Esophagus squamous epithelium (tissue), 5 donors: ENCODE results near the gene MTMR4. TPM values are rescaled to one million over a fixed set of nuclear protein-coding genes. Genes with fewer than 3 reads are reported as not detected.

Experiments
- DNase-seq: peaks from one replicate; lab custom pipeline; 2025; lab: John Stamatoyannopoulos, UW
- H3K27ac ChIP-seq, 4 donors: fragments of 200-600 bp; sonication (generic); one replicate each; pipeline ENCODE4 v1.5.1; 2016 to 2019; ENCODE audit warnings: mild to moderate bottlenecking in 1 of 4
- H3K27me3 ChIP-seq, 4 donors: fragments of 200-600 bp; sonication (generic); 1 replicate in 3 of 4; 2 replicates in 1 of 4; pipeline versions ENCODE4 v1.5.1 to v1.6.0; 2017 to 2021; ENCODE audit warnings: antibody characterized with exemption in 1 of 4
- H3K36me3 ChIP-seq, 3 donors: fragments of 200-600 bp; sonication (generic); one replicate each; pipeline ENCODE4 v1.5.1; 2016 to 2019
- H3K4me1 ChIP-seq, 3 donors: fragments of 200-600 bp; sonication (generic); one replicate each; pipeline ENCODE4 v1.5.1; 2017 to 2019
- H3K4me3 ChIP-seq, 4 donors: fragments of 200-600 bp; sonication (generic); 1 replicate in 3 of 4; 2 replicates in 1 of 4; pipeline ENCODE4 v1.5.1; 2016 to 2019; ENCODE audit warnings: mild to moderate bottlenecking in 2 of 4, moderate library complexity in 1 of 4
- H3K9me3 ChIP-seq, 3 donors: fragments of 200-600 bp; sonication (generic); one replicate each; pipeline ENCODE4 v1.5.1; 2016 to 2019
- POLR2A ChIP-seq, 4 donors: fragments of 450-650 bp; IDR thresholded peaks; one replicate each; pipeline ENCODE4 v1.6.1; 2017; ENCODE audit warnings: antibody characterized with exemption in 4 of 4, mild to moderate bottlenecking in 4 of 4, moderate library complexity in 3 of 4
- WGBS, 2 donors: methylation state at CpG; one replicate each; pipeline ENCODE4 v1.1.5; 2018; 5-methylcytosine and 5-hydroxymethylcytosine counted together
- intact Hi-C: fragments of 100-400 bp; cut with DNase I; formaldehyde crosslinking; loops from one replicate; pipeline ENCODE4 v1.15.0; 2022
- total RNA-seq, 4 donors: library from RNA; depleted of rRNA; stranded (reverse); fragments of >200 nt; gene quantifications; one replicate each; pipeline ENCODE4 v1.1.0, GENCODE V29; 2016
- TF ChIP-seq, protein P1 (sequence below), 6 experiments: fragments of 450-650 bp in 4 of 6; fragments of 200-600 bp in 2 of 6; sonication (generic) in 2 of 6; IDR thresholded peaks; one replicate each; pipeline ENCODE4 v1.5.1; 2016 to 2019; ENCODE audit warnings: antibody characterized with exemption in 6 of 6, mild to moderate bottlenecking in 4 of 6, moderate library complexity in 4 of 6
- donor health status: DM: yes; HTN: yes; CAD: no.

The MTMR4 gene
- total RNA-seq, 4 donors from 2014 or later: 21.7 to 34.5 (median 28.0) TPM

DNA sequence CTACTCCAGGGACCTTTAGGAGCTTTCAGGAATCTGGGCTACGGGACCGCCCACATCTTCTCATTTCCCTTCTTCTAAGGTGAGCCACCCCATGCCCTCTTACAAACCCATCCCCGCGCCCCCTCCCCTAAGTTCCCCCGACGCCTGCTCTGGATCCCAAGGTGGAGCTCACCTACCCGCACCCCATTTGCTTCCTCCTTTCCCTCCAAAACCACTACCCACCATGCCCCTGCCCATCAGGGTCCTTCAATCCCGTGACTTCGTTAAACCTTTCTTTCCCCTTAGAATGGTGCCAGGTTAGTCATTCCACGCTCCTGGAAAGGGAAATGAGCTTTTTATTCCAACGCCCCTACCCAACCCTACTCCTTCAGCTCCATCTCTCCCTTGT, 326 bp upstream of the MTMR4 start:
- H3K4me1 ChIP-seq: peaks cover 27 to 63% (median 36%) of the 10 kb centered on the region in 3 donors
- no peak for DNase-seq
- no peaks in the 10 kb centered on the region for H3K27me3 ChIP-seq
- peak overlapping the region; percentile 74 to 90 (median 86) for H3K27ac ChIP-seq
- intact Hi-C loops: loop anchor here (10.0 kb wide), 1 partner anchor 160 kb away; the partner anchor contains the start of gene SUPT4H1
- TF ChIP-seq, protein P1, sequence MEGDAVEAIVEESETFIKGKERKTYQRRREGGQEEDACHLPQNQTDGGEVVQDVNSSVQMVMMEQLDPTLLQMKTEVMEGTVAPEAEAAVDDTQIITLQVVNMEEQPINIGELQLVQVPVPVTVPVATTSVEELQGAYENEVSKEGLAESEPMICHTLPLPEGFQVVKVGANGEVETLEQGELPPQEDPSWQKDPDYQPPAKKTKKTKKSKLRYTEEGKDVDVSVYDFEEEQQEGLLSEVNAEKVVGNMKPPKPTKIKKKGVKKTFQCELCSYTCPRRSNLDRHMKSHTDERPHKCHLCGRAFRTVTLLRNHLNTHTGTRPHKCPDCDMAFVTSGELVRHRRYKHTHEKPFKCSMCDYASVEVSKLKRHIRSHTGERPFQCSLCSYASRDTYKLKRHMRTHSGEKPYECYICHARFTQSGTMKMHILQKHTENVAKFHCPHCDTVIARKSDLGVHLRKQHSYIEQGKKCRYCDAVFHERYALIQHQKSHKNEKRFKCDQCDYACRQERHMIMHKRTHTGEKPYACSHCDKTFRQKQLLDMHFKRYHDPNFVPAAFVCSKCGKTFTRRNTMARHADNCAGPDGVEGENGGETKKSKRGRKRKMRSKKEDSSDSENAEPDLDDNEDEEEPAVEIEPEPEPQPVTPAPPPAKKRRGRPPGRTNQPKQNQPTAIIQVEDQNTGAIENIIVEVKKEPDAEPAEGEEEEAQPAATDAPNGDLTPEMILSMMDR (IDR thresholded peaks at IDR 0.05): no peak
- no peak for TF ChIP-seq POLR2A (IDR thresholded peaks at IDR 0.05)
- no peaks in the 10 kb centered on the region for H3K9me3 ChIP-seq
- H3K4me3 ChIP-seq: peak overlapping the region; percentile 67 to 91 (median 74)
- peaks cover 5 to 39% (median 6%) of the 10 kb centered on the region in 3 donors for H3K36me3 ChIP-seq
- 6 to 11% methylated on average over 10 to 11 of the region's 11 CpGs for WGBS, 2 donors

DNA sequence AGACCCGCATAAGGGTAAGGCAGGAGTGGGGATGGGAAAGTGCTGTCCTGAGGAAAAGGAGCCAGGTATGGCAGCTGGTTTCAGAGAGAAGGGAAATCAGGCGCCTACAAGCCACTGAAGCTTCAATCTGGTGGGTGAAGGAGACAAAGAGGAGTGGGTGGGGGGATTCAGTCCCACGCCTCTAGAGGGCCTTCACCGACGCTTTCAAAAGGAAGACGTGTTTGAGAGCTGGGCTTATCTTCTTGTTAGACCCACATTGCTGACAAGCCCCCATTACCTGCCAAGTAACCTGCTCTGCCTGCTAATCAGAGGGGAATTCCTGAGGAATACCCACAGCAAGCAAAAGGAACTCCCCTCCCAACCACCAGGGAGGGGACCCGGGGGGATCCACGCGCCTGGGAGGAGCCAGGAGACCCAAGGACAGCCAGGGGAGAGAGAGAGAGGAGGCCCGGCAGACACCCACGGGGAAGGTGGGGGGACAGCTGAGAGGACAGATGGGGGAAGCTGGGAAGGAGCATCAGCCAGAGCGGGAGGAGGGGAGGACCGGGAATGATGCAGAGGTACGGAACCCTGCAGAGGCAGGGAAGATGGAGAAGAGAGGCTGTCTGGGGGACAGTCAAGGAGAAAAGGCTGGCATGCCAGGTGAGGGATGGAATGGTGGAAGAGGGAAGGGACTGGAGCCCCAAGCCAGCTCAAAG, 1.0 kb downstream of the MTMR4 start:
- no peak for DNase-seq
- intact Hi-C loops: loop anchor here (10.0 kb wide), 1 partner anchor 159 kb away; the partner anchor contains the start of gene SUPT4H1
- Histone ChIP-seq H3K4me3 (peak overlapping the region; percentile 67 to 91 (median 74)), H3K27me3 (no peaks in the 10 kb centered on the region), H3K27ac (peak overlapping the region in 2 of 4 donors; percentile 83 to 88), H3K4me1 (peaks cover 22 to 52% (median 31%) of the 10 kb centered on the region in 3 donors), H3K9me3 (no peaks in the 10 kb centered on the region), H3K36me3 (peaks cover 7 to 52% (median 18%) of the 10 kb centered on the region in 3 donors)
- no peak for TF ChIP-seq POLR2A (IDR thresholded peaks at IDR 0.05)
- TF ChIP-seq, protein P1 (IDR thresholded peaks at IDR 0.05): no peak
- 27 to 36% methylated on average over 11 to 14 of the region's 14 CpGs for WGBS, 2 donors

DNA sequence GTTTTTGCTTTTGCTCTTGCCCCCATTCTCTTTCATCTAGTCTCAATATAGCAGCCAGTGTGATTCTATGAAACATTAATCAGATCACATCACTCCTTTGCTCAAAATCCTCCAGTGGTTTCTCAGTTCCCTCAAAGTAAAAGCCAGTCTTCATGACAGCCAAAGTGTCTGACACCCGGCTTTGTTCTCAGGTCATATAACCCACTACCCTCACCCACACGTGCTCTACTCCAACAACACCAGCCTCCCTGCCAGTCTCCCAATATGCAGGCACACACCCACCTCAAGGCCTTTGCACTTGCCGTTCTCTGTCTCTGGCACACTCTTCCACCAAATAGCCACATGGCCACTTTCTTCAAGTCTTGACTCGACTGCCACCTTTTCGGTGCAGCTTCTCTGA, 4.4 kb downstream of the MTMR4 start:
- H3K9me3 ChIP-seq: no peaks in the 10 kb centered on the region
- H3K36me3 ChIP-seq: peaks cover 19 to 78% (median 41%) of the 10 kb centered on the region in 3 donors
- peaks cover 10 to 28% (median 17%) of the 10 kb centered on the region in 3 donors for H3K4me1 ChIP-seq
- no peak for DNase-seq
- TF ChIP-seq, protein P1 (IDR thresholded peaks at IDR 0.05): no peak
- no peak for TF ChIP-seq POLR2A (IDR thresholded peaks at IDR 0.05)
- intact Hi-C loops: loop anchor here (10.0 kb wide), 1 partner anchor 155 kb away; the partner anchor contains the start of gene SUPT4H1
- no peak overlapping the region for H3K27ac ChIP-seq
- no peak overlapping the region for H3K4me3 ChIP-seq
- WGBS, 2 donors: 89 to 95% methylated on average over 5 of the region's 5 CpGs
- H3K27me3 ChIP-seq: no peaks in the 10 kb centered on the region

- Histone ChIP-seq H3K27ac (no peak overlapping the region), H3K36me3 (peaks cover 21 to 94% (median 50%) of the 10 kb centered on the region in 3 donors), H3K27me3 (no peaks in the 10 kb centered on the region), H3K9me3 (no peaks in the 10 kb centered on the region), H3K4me1 (peaks cover under 1 to 14% (median 8%) of the 10 kb centered on the region in 3 donors), H3K4me3 (no peak overlapping the region)
- WGBS, 2 donors: 73 to 94% methylated on average over 3 to 5 of the region's 10 CpGs
- DNase-seq: no peak
- TF ChIP-seq, protein P1 (IDR thresholded peaks at IDR 0.05): no peak
- TF ChIP-seq POLR2A (IDR thresholded peaks at IDR 0.05): no peak
- intact Hi-C loops: no loop called here
Measured at GRCh38 chr17:58508341-58509067, 5.9 kb downstream of the MTMR4 start.
